ENCODE results near the gene VPS9D1. TPM values are rescaled to one million over a fixed set of nuclear protein-coding genes. Genes with fewer than 3 reads are reported as not detected.

VPS9D1 gene
- total and polyA plus RNA-seq, 2 of the 4 experiments (the other 2 are of a cell fraction), result 1.8 to 20.3 TPM

DNA sequence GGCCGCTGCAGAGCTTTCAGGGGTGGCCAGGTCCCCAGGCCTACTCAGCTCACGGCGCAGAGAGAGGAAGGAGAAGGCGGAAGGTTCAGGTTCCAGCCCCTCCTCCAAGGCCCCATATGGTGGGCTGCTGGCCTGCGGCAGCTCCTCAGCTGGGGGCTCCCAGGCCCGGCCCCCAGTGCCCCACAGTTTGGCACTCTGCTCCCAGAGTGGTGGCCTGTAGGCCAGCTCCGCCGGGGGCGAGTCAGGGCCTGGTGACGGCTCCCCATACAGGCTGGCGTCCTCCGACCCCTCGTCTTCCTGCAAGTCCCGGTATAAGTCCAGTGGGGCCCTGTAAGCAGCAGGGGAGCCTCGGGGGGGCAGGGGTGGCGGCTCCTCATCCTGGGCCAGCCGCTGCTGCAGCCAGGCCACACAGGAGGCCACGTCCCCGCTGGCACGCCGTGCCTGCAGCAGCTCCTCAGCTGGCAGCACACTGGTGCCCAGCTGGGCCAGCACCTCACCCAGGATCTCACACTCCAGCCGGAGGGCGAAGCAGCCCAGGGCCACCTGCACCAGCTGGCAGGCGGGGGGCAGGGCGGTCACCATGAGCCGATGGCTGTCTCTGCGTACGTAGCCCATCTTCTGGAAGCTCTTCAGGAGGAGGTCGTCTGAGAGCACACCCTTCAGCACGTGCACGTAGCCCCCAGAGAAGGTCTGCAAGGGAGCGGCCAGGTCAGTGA lies 22.9 kb downstream of the VPS9D1 start:
- TF ChIP-seq POLR2A (IDR thresholded peaks at IDR 0.05; ENCODE audit: low read depth, low read length), result no peak
- no peak for TF ChIP-seq RFX5 (IDR thresholded peaks at IDR 0.05; ENCODE audit: low read depth, low read length)
- TF ChIP-seq, protein P1, sequence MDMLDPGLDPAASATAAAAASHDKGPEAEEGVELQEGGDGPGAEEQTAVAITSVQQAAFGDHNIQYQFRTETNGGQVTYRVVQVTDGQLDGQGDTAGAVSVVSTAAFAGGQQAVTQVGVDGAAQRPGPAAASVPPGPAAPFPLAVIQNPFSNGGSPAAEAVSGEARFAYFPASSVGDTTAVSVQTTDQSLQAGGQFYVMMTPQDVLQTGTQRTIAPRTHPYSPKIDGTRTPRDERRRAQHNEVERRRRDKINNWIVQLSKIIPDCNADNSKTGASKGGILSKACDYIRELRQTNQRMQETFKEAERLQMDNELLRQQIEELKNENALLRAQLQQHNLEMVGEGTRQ (IDR thresholded peaks at IDR 0.05; ENCODE audit: low read depth, low read length), result no peak
- no peak for TF ChIP-seq BHLHE40 (IDR thresholded peaks at IDR 0.05; ENCODE audit: low read depth, low read length)
- no peak for TF ChIP-seq CHD1 (IDR thresholded peaks at IDR 0.05; ENCODE audit: low read depth, low read length)
- no peak for TF ChIP-seq MAFK (IDR thresholded peaks at IDR 0.05; ENCODE audit: low read depth, low read length)
- Histone ChIP-seq H3K18ac (ENCODE audit: low read depth, low read length) (no peak overlapping the region), H4K91ac (ENCODE audit: insufficient read depth, low read depth, low read length) (no peak overlapping the region), H3K4me1 (ENCODE audit: control insufficient read depth, insufficient read depth, low read length) (peaks cover 9% of the 10 kb centered on the region), H2BK120ac (ENCODE audit: low read depth, low read length) (no peak overlapping the region), H3K14ac (replicated peaks; ENCODE audit: low read depth, low read length) (no peak overlapping the region), H2AK9ac (replicated peaks; ENCODE audit: low read depth, low read length, poor library complexity) (no peak overlapping the region), H3K4ac (ENCODE audit: low read depth, low read length) (no peak overlapping the region), H3K9me1 (ENCODE audit: insufficient read depth, low read length) (no peaks in the 10 kb centered on the region), H3K9me3 (ENCODE audit: control insufficient read depth, insufficient read depth, low read length) (no peaks in the 10 kb centered on the region), H4K5ac (ENCODE audit: low read depth, low read length) (no peak overlapping the region), H3K9ac (ENCODE audit: low read depth, low read length) (no peak overlapping the region), H3K4me2 (ENCODE audit: low read depth, low read length) (no peak overlapping the region), H2AFZ (replicated peaks; ENCODE audit: low read length, poor library complexity) (no peak overlapping the region), H3K4me3 (ENCODE audit: insufficient read depth, low read depth, low read length) (no peak overlapping the region), H2BK5ac (ENCODE audit: low read depth, low read length, poor library complexity, severe bottlenecking) (no peak overlapping the region), H3K56ac (ENCODE audit: extremely low read depth, insufficient read depth, low read length) (no peak overlapping the region), H2AK5ac (ENCODE audit: low read depth, low read length) (no peak overlapping the region), H3K23ac (ENCODE audit: low read depth, low read length) (no peak overlapping the region), H3K36me3 (ENCODE audit: control insufficient read depth, insufficient read depth, low read length) (peaks cover 32% of the 10 kb centered on the region), H4K8ac (ENCODE audit: low read depth in 2 of 2, low read length in 2 of 2) (no peak overlapping the region), H4K20me1 (ENCODE audit: insufficient read depth, low read length) (peaks cover 32% of the 10 kb centered on the region), H3K79me1 (ENCODE audit: low read depth in 1 of 2, low read length in 2 of 2) (peaks cover 5 to 20% of the 10 kb centered on the region in 2 experiments; a peak in 2 of 4 replicates), H2BK20ac (ENCODE audit: low read depth, low read length) (no peak overlapping the region), H2BK15ac (ENCODE audit: low read depth, low read length) (no peak overlapping the region), H3K27me3 (ENCODE audit: control insufficient read depth, insufficient read depth, low read length) (no peaks in the 10 kb centered on the region), H3K27ac (ENCODE audit: insufficient read depth, low read length) (no peak overlapping the region)
- CTCF ChIA-PET, result no interaction called here
- dilution Hi-C loops (cut with HindIII; ENCODE audit: low sequenced_read_pairs, unreplicated experiment), result no loop called here
- in situ Hi-C loops (cut with MboI; ENCODE audit: low sequenced_read_pairs), result no loop called here
- WGBS, 2 experiments (ENCODE audit: extremely low coverage in 2 of 2, insufficient read length in 1 of 2), result 85% methylated on average over 15 of the region's 32 CpGs; no CpG with 5 or more reads in 1 of the 2 experiments
- POLR2A ChIA-PET (ENCODE audit: unreplicated experiment), result no interaction called here
- intact Hi-C loops (cut with micrococcal nuclease), result no loop called here
- BruUV-seq (replicated peaks), result no TSS peak
- no peak for DNase-seq
- no peak for ATAC-seq (ENCODE audit: low read depth)

Measured in IMR-90 (cell line).